NCI-H1930 (cell line): Measurements from ENCODE around the gene LCE1E.

Experiments
- DNase-seq, 2 experiments: peaks; one replicate each; lab custom pipeline; 2025; lab: John Stamatoyannopoulos, UW

The LCE1E gene, protein sequence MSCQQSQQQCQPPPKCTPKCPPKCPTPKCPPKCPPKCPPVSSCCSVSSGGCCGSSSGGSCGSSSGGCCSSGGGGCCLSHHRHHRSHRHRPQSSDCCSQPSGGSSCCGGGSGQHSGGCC

DNA sequence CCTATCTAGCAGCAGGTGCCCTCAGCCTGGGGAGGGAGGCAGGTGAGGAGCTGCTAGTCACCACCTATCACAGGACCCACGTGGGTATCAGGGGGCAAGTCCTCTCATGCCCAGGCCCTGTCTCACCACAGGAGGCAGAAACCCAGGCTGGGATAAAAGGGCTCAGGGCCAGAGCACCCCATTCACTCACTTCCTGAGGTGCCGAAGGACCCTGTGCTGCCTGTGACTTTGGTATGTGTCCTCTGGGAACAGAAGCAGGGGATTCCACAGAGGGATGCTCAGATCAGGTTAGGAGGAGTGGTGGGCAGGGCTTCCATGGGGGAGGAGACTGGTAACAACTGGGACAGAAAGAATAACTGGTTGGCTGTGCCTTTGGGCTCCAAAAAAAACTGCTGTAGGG is at the start of gene LCE1E:
TSS of gene LCE1E (plus strand) at position 181 of the 400 bp plus-strand sequence. CDS start 1,043 bp downstream, outside the sequence.
- DNase-seq: no peak

DNA sequence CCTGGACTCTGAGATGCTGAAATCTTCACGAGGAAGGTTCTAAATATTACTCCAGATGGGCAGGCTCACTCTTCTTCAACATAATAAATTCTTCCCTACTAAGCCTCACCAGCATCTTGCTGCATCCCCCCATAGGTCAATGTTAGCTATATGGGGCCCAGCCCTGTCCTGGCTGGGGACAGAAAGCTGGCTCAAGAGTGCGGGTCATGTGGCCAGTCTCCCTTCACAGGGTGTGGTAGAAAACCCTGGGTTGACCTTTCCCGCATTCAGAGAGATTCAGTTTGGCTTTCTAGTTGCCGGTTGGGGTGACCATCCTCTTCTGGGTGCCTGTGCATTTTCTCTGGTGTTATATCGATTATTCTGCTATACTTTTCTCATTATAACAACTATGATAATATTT is 48.1 kb upstream of the LCE1E start:
- no peak for DNase-seq

DNA sequence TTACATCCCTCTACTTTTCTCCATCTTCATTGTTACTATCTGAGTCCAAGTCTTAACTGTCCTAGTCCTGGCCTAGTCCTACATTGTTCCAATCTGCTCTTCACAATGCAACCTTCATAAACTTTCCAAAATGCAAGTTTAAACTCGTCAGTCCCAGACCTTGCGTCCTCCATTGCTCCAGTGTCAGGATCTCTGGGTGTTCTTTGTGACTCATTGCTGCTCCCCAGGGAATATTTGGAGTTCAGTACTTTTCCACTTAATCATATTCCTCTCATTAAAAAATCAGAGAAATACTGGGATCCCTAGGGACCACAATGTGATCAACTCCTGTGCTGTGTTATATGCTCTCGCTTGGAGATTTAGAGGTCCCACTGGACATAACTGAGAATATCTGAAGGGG is 46.2 kb upstream of the LCE1E start:
- DNase-seq: no peak

DNA sequence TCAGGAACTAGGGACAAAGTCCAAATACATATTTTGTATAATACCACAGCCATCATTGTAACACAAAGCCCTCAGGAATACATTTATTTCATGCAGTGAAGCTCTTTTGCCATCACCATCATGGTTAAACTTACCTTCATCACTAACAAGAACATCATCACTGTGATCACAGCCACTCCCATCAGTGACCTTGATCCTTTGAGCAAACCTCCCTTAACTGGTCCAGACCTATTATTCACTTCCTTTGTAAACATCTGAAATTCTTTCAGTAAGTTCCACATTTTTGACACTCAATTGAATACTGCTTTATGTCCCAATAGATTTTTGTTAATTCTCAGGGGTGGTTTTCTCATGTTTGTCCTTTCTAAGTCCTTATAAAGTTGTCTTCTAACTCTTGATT is 44.4 kb upstream of the LCE1E start:
- DNase-seq: no peak

DNA sequence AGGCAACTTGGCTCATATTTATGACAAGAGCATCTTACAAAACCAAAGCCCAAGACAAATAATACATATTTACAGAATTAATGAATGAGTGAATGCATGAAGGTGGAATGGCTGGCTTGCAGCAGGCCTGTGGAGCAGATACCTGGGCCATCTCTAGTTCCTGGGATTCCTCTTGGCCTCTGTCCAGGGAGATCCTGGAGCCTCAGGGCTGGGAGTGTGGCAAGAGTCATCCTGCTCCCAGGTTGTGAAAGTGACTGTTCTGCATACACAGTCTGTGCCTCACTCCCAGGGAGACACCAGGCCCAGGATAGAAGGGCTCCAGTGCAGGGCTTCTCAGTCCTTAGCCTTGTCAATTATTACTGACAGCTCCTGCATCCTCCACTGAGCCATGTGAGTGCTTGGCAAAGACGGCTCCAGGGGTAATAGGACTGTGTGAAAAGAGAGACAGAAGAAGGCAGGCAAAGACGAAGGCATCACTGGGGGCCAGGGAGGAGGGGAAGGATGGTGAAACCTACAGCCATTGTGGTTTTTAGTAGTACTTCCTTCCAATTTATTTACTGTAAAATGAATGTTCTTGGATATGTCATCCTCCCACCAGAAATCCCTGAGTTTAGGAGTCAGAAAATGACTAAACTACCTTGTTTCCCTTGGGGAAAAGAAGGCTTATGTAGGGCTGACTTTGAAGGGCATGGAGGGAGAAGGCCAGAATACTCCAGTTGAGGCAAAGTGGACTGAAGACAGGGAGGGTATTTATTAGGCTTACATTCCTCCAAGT is 42.5 kb upstream of the LCE1E start:
- DNase-seq: no peak

DNA sequence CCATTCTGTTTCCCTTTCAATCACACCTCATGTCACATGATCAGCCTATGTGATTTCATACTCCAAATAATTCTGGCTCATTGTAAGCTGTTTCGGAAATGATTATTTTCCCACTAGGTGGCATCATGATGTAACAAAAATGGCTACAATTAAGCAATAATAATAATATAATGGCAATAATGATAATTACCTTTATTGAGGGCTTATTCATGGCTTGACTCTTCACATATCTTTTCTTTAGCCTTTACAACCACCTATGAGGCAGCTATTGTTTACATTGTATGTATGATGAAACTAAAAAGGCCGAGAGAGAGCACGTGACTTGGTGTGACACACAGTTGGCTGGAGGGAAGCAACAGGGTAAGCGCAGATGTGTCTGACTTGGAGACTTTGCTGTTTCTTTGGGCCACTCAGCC is 40.8 kb upstream of the LCE1E start:
- no peak for DNase-seq

DNA sequence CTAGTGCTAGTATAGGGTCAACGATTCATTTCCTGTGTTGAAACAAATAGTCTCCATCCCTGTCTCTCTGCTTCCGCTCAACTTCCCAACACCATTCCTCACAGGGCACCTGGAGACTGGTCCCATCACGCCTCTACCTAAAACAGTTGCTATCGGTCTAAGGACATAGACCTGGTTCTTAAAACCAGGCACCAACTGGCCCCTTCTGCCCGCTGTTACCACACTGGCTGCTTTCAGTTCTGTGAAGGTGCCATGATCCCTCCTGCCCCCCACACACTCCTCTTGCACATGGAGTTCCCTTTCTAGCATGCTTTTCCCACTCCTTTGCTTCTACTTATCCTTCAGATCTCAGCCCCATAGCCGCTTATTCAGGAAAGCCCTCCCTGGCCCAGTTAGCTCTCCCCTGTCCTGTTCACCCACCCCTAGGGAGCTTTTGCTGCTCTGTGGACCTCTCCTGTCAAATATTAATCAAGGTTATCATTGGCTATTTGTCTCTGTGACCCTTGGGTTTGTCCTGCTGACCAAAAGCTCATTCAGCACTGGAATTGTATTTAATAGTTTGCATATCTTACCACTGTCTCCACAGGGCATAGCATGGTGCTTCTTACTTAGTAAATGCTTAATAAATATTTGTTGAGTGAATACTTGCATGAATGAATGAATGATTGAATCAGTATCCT is 40.2 kb upstream of the LCE1E start:
- no peak for DNase-seq

DNA sequence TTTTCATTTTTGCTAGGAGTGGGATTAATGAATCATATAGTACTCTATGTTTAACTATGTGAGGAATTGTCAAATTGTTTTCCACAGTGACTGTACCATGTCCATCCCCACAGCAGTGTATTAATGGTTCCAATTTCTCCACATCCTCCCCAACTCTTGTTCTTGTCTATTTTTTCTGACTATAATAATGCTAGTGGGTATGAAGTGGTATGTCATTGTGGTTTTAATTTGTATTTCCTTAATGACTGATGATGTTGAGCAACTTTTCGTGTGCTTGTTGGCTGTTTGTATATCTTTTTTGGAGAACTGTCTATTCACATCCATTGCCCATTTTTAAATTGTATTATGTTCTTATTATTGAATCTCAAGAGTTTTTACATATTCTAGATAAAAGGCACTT is 38.2 kb upstream of the LCE1E start:
- no peak for DNase-seq

DNA sequence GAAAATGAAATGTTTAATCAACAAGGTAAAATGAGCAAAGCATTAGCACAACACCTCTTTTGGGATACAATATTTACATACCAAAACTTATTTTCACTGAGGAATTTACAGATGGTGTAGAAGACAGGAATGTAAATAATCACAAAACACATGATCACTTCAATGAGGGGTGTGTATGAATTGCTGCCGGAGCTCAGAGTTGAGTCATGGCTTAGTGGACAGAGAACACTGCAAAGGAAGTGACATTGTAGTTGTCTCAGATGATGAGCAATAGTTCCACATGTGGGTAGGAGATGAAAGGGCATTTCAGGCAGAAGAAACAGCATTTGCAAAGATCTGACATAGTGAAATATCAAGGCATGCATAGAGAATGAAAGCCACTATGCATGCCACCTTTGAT is 33.8 kb upstream of the LCE1E start:
- no peak for DNase-seq

DNA sequence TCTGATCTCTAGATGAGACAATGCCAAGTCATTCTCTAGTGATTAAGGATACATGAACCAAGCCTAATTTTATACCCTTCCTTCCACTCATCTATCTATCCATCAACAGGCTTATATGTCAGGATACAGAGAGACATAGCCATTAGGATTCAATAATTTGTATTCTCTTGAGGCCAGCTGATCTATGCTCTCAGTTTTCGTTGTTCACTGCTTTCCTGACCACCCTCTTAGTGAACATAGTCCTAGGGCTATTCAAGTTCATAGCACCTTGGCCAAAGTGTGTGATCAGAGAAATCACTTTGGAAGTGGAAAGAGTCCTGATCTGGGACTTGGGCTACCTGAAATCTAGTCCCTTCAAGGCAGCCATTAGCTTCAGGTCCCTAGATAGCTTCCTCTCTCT is 32.5 kb upstream of the LCE1E start:
- DNase-seq: no peak

DNA sequence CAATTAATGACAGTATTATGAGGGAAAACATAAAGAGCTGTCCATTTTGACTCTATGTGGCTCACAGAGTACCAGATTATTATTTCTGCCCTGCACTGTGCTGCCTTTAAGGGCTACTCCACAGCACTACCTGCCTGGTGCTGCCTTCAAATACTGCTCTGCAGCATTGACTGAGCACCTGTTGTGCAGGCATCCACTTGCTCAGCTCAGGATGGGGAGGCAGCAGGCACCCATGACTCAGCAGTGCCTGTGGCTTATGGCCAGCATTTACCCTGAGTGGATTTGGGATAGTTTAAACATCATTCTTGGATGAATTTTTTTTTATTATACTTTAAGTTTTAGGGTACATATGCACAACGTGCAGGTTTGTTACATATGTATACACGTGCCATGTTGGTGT is 29.2 kb upstream of the LCE1E start:
- DNase-seq: no peak

DNA sequence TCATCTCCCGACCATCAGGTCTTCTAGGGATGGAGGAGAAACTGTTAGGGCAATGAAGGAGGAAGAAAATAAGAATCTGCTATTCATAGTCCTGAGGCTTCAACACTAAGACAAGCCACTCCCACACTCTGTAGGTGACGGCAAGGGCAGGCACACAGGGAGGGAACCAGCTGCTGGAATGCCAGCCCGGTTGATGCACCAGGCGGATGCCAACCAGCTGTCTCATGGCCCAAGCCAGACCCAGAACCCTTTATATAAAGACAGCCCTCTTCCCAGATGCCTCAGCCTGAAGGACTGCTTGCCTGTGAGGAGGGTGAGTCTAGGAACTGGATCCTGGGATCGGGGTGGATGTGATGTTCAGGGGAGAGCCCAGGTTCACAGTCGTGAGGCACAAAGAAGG is 28.3 kb upstream of the LCE1E start, which contains the start of gene KPRP:
TSS of gene KPRP (plus strand) at position 279 of the 400 bp plus-strand sequence. CDS start 1,564 bp downstream, outside the sequence.
- DNase-seq: no peak

DNA sequence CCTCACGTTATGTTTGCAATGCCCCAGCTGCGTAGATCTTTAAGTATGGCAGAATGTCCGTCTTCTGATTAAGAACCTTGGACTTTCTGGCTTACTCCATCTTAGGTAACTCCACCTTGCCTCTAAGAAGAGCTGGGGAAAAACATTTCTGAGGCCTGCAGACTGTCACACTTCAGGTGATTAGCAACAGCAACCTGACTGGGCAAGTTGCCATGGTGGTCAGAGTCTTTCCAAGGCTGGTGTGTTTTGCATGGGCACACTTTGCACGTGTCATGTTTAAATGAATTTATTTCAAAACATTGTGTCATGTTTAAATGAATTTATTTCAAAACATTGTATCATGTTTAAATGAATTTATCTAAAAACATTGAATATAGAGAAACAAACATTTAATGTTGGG is 27.4 kb upstream of the LCE1E start:
- DNase-seq: no peak

DNA sequence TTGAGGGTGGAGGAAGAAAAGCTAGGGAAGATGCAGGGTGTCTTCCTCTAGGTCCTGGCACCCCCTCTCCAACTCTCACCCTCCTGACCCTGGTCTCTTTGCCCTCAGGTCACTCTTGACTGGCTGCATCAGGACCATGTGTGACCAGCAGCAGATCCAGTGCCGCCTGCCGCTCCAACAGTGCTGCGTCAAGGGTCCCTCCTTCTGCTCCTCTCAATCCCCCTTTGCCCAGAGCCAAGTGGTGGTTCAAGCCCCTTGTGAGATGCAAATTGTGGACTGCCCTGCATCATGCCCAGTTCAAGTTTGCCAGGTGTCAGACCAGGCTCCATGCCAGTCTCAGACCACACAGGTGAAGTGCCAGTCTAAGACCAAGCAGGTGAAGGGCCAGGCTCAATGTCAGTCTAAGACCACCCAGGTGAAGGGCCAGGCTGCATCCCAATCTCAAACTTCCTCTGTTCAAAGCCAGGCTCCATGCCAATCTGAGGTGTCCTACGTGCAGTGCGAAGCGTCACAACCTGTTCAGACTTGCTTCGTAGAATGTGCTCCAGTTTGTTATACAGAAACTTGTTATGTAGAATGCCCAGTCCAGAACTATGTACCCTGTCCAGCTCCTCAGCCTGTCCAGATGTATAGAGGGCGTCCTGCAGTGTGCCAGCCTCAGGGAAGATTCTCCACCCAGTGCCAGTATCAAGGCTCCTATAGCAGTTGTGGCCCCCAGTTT is 26.4 kb upstream of the LCE1E start:
- no peak for DNase-seq

DNA sequence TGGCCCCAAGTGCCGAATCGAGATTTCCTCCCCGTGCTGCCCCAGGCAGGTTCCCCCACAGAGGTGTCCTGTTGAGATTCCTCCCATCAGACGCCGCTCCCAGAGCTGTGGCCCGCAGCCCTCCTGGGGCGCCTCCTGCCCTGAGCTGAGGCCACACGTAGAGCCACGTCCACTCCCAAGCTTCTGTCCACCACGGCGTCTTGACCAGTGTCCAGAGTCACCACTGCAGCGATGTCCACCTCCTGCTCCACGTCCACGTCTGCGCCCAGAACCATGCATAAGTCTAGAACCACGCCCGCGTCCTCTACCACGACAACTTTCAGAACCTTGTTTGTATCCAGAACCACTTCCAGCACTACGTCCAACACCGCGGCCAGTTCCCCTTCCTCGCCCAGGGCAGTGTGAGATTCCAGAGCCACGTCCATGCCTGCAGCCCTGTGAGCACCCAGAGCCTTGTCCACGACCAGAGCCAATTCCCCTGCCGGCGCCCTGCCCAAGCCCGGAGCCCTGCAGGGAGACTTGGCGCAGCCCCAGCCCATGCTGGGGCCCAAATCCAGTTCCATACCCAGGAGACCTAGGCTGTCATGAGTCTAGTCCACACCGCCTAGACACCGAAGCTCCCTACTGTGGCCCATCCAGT is 25.4 kb upstream of the LCE1E start:
- DNase-seq: no peak

DNA sequence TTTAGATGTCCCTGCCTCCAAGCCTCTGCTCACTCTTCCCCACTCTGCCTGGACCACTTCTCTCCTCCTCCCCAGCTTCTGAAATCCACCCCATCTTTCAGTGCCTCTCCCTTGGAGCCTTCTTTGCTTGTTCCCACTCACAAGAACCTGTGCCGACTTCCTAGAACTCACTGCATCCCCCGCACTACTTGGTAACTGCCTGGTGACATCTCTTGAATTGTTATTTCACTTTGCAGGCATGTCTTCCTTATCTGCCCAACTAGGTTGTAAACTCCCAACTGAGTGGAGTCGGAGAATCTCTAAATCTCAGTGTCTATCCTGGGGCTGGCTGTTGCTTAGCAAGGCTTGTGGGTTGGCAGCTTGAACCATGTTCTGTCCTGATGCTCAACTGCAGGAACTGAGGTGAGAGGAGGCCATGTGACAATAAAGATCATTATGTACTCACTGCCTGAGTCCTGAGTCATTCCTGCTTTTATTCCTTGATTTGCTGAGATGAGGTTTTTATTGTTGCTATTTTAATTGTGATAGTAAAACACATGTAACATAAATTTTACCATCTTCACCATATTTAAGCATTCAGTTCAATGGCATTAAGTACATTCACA is 24.3 kb upstream of the LCE1E start:
- DNase-seq: no peak

DNA sequence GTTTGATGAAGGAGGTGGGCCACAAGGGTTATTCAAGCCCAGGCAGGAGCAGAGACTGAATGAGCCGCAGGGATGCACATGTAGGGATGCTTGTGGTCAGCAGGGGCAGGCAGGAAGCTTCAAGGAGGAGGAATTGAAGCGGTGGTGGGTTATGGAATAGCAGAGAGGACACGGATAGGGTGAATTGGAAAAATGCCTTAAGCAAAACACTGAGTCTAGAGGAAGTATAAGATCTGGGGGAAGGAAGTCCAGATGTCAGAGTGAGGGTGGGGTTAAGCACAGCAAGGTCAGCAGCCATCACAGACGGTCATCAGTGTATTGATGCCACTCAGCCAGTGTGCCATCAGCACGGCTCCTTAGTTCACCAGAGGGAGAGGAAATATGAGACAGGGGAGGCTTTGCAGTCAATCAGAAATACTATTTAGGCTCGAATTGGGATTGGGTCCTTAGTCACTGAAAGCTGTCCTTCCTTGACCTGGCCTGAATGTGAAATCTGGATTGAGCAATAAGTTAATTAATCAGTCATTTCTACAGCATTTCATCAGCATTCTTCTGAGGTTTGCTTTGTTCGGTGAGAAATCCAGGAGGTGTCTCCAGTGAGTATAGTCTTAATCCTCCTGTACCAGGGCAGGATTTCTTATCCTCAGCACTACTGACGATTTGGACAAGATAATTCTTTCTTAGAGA is 17.1 kb upstream of the LCE1E start:
- no peak for DNase-seq

DNA sequence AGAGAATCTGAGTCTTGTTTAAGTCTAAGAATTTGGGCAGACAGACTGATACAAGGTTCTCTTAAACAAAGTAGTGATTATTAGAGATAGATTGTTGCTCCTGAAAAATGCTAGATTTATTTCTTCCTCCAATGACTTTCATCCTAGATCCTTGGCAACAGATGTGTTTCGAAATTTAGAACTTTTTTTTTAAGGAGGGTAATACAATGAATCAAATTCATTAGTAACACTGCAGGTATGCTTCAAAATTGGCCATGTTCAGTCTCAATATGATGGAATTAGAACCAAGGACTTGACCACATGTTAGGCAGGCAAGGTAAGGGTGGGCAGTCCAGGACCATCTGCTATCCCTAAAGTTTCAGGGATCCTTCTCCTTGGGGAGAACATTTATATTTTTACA is 15.6 kb upstream of the LCE1E start:
- no peak for DNase-seq

DNA sequence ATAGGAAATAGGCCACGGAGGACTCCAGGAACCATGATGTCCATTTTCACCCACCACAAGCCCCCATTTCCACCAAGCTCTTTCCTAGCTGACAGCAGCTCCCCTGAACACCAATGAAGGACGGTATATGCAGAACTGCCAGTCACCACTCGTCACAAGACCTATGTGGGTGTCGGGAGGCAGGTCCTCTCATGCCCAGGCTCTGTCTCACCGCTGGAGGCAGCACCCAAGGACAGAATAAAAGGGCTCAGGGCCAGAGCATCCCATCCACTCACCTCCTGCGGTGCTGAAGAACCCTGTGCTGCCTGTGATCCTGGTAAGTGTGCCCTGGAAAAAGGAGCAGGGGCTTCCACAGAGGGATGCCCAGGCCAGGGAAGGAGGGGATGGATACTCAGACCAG is 11.2 kb upstream of the LCE1E start, which contains the start of gene LCE1F:
TSS of gene LCE1F (plus strand) at position 266 of the 400 bp plus-strand sequence. CDS start 1,232 bp downstream, outside the sequence.
- DNase-seq: no peak

DNA sequence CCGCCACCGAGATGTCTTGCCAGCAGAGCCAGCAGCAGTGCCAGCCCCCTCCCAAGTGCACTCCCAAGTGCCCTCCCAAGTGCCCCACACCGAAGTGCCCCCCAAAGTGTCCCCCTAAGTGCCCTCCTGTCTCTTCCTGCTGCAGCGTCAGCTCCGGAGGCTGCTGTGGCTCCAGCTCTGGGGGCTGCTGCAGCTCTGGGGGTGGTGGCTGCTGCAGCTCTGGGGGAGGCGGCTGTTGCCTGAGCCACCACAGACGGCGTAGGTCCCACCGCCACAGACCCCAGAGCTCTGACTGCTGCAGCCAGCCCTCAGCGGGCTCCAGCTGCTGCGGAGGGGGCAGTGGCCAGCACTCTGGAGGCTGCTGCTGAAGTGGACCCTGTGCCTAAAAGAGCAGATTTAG is 9.7 kb upstream of the LCE1E start:
- DNase-seq: no peak
